ENCODE results near the gene TGFBR2. TPM values are rescaled to one million over a fixed set of nuclear protein-coding genes. Genes with fewer than 3 reads are reported as not detected.

TGFBR2 gene
- total RNA-seq, 3 donors from 2014 or later = 104 to 114 (median 111) TPM

- Mint-ChIP-seq H3K4me1 (ENCODE audit: low read depth) (peaks cover 93% of the 10 kb centered on the region), H3K9me3 (no peaks in the 10 kb centered on the region), H3K27me3 (ENCODE audit: low read depth) (no peaks in the 10 kb centered on the region), H3K4me3 (peak overlapping the region; percentile 22), H3K36me3 (ENCODE audit: insufficient read depth) (peaks cover 78% of the 10 kb centered on the region)
- ATAC-seq = peak; percentile 56
- no peak for DNase-seq
Measured at GRCh38 chr3:30682434-30683155, 76.2 kb downstream of the TGFBR2 start.

- no peak for ATAC-seq
- H3K27me3 Mint-ChIP-seq (ENCODE audit: low read depth) = no peaks in the 10 kb centered on the region
- peaks cover 94% of the 10 kb centered on the region for H3K4me1 Mint-ChIP-seq (ENCODE audit: low read depth)
- H3K4me3 Mint-ChIP-seq = no peak overlapping the region
- no peak for DNase-seq
- H3K9me3 Mint-ChIP-seq = no peaks in the 10 kb centered on the region
- peaks cover 76% of the 10 kb centered on the region for H3K36me3 Mint-ChIP-seq (ENCODE audit: insufficient read depth)
Measured at GRCh38 chr3:30683769-30684168, 77.4 kb downstream of the TGFBR2 start.

- no peak for DNase-seq
- H3K36me3 Mint-ChIP-seq (ENCODE audit: insufficient read depth) = peaks cover 74% of the 10 kb centered on the region
- H3K4me1 Mint-ChIP-seq (ENCODE audit: low read depth) = peaks cover 95% of the 10 kb centered on the region
- no peaks in the 10 kb centered on the region for H3K9me3 Mint-ChIP-seq
- H3K4me3 Mint-ChIP-seq = no peak overlapping the region
- no peak for ATAC-seq
- H3K27me3 Mint-ChIP-seq (ENCODE audit: low read depth) = no peaks in the 10 kb centered on the region
Measured at GRCh38 chr3:30684356-30684755, 78.0 kb downstream of the TGFBR2 start.

DNA sequence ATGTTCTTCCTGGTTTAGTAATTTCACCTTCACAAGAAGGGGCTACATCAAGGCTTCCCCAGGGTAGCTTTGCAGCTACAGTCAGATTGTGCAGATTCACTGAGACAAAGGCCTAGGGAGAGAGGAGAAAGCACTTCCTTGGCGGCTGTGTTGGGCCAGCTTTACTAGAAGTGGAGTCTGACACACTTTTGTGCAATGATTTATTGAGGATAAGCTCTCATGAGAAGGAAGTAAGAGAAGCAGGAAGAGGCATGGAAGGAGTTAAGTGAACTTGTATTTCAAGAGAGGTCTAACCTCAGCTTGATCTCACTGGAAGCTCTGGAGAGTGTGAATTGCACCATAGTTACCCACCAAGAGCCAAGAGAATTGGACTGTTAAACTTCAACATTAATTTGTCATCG lies 78.9 kb downstream of the TGFBR2 start:
- DNase-seq (no peak), ATAC-seq (peak; percentile 30 to 42)
- no peaks in the 10 kb centered on the region for H3K27me3 Mint-ChIP-seq (ENCODE audit: low read depth)
- no peak overlapping the region for H3K4me3 Mint-ChIP-seq
- H3K4me1 Mint-ChIP-seq (ENCODE audit: low read depth) = peaks cover 95% of the 10 kb centered on the region
- H3K9me3 Mint-ChIP-seq = no peaks in the 10 kb centered on the region
- peaks cover 73% of the 10 kb centered on the region for H3K36me3 Mint-ChIP-seq (ENCODE audit: insufficient read depth)

GRCh38 chr3:30686176-30686575 lies 79.8 kb downstream of the TGFBR2 start:
- Mint-ChIP-seq H3K9me3 (no peaks in the 10 kb centered on the region), H3K27me3 (ENCODE audit: low read depth) (no peaks in the 10 kb centered on the region), H3K36me3 (ENCODE audit: insufficient read depth) (peaks cover 70% of the 10 kb centered on the region), H3K4me3 (no peak overlapping the region), H3K4me1 (ENCODE audit: low read depth) (peaks cover 94% of the 10 kb centered on the region)
- no peak for DNase-seq
- ATAC-seq = no peak

DNA sequence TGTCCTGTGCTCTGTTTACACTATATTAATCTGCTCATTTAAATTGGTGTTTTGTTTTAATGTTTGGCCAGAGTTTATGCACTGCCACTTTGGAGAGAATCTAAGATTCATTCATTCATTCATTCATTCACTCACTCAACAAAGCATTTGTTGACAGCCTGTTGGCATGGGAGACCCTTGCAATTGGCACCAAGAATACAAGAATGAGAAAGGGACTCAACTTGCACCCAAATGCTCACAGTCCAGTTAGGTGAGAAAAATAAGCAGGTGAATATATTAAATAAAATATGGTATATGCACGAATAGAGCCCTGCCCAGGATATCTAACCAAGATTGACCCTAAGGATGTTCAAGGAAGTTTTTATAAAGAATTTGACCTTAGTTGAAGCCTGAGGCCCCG lies 80.4 kb downstream of the TGFBR2 start:
- Mint-ChIP-seq H3K4me3 (no peak overlapping the region), H3K9me3 (no peaks in the 10 kb centered on the region), H3K36me3 (ENCODE audit: insufficient read depth) (peaks cover 65% of the 10 kb centered on the region), H3K27me3 (ENCODE audit: low read depth) (no peaks in the 10 kb centered on the region), H3K4me1 (ENCODE audit: low read depth) (peaks cover 92% of the 10 kb centered on the region)
- DNase-seq = no peak
- ATAC-seq = no peak

DNA sequence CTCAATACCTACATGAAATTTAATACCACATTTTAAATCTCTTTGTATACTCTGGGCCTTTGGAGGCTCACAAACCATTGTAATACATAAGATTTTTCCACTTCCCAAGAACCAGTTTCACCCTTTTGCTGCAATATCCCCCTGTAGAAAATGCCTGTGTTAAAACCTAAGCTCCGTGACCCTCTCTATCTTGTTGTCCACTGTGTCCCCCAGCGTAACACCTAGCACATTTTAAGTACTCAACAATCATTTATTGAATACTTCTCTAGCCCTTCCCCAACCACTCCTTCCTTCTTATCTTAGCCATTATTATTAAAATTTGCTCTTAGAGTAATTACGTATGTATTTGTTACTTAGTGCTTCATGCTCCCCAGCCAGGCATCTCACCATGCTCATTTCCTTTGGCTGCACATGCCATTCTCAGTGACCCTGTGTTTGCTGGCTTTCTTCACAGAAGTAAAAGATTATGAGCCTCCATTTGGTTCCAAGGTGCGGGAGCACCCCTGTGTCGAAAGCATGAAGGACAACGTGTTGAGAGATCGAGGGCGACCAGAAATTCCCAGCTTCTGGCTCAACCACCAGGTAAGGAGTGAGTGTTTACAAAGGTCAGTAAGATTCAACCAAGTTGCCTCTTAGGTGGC lies 81.6 kb downstream of the TGFBR2 start:
- Mint-ChIP-seq H3K36me3 (ENCODE audit: insufficient read depth) (peaks cover 62% of the 10 kb centered on the region), H3K9me3 (no peaks in the 10 kb centered on the region), H3K4me1 (ENCODE audit: low read depth) (peaks cover 91% of the 10 kb centered on the region), H3K4me3 (no peak overlapping the region), H3K27me3 (ENCODE audit: low read depth) (no peaks in the 10 kb centered on the region)
- DNase-seq (no peak), ATAC-seq (no peak)

- H3K27me3 Mint-ChIP-seq (ENCODE audit: low read depth) = no peaks in the 10 kb centered on the region
- no peaks in the 10 kb centered on the region for H3K9me3 Mint-ChIP-seq
- peak; percentile 59 to 61 for ATAC-seq
- no peak for DNase-seq
- H3K36me3 Mint-ChIP-seq (ENCODE audit: insufficient read depth) = peaks cover 61% of the 10 kb centered on the region
- H3K4me1 Mint-ChIP-seq (ENCODE audit: low read depth) = peaks cover 91% of the 10 kb centered on the region
- H3K4me3 Mint-ChIP-seq = no peak overlapping the region
Measured at GRCh38 chr3:30688776-30689641, 82.6 kb downstream of the TGFBR2 start.

- DNase-seq (no peak), ATAC-seq (no peak)
- H3K9me3 Mint-ChIP-seq = no peaks in the 10 kb centered on the region
- no peak overlapping the region for H3K4me3 Mint-ChIP-seq
- H3K4me1 Mint-ChIP-seq (ENCODE audit: low read depth) = peaks cover 84% of the 10 kb centered on the region
- peaks cover 61% of the 10 kb centered on the region for H3K36me3 Mint-ChIP-seq (ENCODE audit: insufficient read depth)
- no peaks in the 10 kb centered on the region for H3K27me3 Mint-ChIP-seq (ENCODE audit: low read depth)
Measured at GRCh38 chr3:30690199-30690598, 83.8 kb downstream of the TGFBR2 start.

DNA sequence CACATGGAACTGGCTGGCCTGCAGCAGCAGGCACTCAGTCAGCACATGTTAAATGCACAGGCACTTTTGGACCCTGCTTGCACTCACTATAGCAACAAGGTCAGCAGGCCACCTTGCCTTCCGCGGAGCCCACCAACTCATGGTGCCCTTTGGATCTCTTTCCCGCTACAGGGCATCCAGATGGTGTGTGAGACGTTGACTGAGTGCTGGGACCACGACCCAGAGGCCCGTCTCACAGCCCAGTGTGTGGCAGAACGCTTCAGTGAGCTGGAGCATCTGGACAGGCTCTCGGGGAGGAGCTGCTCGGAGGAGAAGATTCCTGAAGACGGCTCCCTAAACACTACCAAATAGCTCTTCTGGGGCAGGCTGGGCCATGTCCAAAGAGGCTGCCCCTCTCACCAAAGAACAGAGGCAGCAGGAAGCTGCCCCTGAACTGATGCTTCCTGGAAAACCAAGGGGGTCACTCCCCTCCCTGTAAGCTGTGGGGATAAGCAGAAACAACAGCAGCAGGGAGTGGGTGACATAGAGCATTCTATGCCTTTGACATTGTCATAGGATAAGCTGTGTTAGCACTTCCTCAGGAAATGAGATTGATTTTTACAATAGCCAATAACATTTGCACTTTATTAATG lies 85.0 kb downstream of the TGFBR2 start:
- ATAC-seq (no peak), DNase-seq (no peak)
- Mint-ChIP-seq H3K9me3 (no peaks in the 10 kb centered on the region), H3K36me3 (ENCODE audit: insufficient read depth) (peaks cover 66% of the 10 kb centered on the region), H3K4me3 (no peak overlapping the region), H3K4me1 (ENCODE audit: low read depth) (peaks cover 77% of the 10 kb centered on the region), H3K27me3 (ENCODE audit: low read depth) (no peaks in the 10 kb centered on the region)

DNA sequence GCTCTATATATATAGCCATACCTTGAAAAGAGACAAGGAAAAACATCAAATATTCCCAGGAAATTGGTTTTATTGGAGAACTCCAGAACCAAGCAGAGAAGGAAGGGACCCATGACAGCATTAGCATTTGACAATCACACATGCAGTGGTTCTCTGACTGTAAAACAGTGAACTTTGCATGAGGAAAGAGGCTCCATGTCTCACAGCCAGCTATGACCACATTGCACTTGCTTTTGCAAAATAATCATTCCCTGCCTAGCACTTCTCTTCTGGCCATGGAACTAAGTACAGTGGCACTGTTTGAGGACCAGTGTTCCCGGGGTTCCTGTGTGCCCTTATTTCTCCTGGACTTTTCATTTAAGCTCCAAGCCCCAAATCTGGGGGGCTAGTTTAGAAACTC lies 85.5 kb downstream of the TGFBR2 start:
- H3K36me3 Mint-ChIP-seq (ENCODE audit: insufficient read depth) = peaks cover 65% of the 10 kb centered on the region
- ATAC-seq = no peak
- H3K27me3 Mint-ChIP-seq (ENCODE audit: low read depth) = no peaks in the 10 kb centered on the region
- peaks cover 74% of the 10 kb centered on the region for H3K4me1 Mint-ChIP-seq (ENCODE audit: low read depth)
- H3K4me3 Mint-ChIP-seq = no peak overlapping the region
- no peaks in the 10 kb centered on the region for H3K9me3 Mint-ChIP-seq
- no peak for DNase-seq

DNA sequence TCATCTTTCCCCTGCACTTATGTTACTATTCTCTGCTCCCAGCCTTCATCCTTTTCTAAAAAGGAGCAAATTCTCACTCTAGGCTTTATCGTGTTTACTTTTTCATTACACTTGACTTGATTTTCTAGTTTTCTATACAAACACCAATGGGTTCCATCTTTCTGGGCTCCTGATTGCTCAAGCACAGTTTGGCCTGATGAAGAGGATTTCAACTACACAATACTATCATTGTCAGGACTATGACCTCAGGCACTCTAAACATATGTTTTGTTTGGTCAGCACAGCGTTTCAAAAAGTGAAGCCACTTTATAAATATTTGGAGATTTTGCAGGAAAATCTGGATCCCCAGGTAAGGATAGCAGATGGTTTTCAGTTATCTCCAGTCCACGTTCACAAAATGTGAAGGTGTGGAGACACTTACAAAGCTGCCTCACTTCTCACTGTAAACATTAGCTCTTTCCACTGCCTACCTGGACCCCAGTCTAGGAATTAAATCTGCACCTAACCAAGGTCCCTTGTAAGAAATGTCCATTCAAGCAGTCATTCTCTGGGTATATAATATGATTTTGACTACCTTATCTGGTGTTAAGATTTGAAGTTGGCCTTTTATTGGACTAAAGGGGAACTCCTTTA lies 86.2 kb downstream of the TGFBR2 start:
- no peak for ATAC-seq
- Mint-ChIP-seq H3K36me3 (ENCODE audit: insufficient read depth) (peaks cover 66% of the 10 kb centered on the region), H3K27me3 (ENCODE audit: low read depth) (no peaks in the 10 kb centered on the region), H3K4me3 (no peak overlapping the region), H3K4me1 (ENCODE audit: low read depth) (peaks cover 71% of the 10 kb centered on the region), H3K9me3 (no peaks in the 10 kb centered on the region)
- no peak for DNase-seq

DNA sequence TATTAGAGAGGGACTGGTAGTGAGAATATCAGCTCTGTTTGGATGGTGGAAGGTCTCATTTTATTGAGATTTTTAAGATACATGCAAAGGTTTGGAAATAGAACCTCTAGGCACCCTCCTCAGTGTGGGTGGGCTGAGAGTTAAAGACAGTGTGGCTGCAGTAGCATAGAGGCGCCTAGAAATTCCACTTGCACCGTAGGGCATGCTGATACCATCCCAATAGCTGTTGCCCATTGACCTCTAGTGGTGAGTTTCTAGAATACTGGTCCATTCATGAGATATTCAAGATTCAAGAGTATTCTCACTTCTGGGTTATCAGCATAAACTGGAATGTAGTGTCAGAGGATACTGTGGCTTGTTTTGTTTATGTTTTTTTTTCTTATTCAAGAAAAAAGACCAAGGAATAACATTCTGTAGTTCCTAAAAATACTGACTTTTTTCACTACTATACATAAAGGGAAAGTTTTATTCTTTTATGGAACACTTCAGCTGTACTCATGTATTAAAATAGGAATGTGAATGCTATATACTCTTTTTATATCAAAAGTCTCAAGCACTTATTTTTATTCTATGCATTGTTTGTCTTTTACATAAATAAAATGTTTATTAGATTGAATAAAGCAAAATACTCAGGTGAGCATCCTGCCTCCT lies 87.2 kb downstream of the TGFBR2 start:
- DNase-seq (peak; percentile 38), ATAC-seq (peak; percentile 78 to 82)
- Mint-ChIP-seq H3K4me1 (ENCODE audit: low read depth) (peaks cover 63% of the 10 kb centered on the region), H3K9me3 (no peaks in the 10 kb centered on the region), H3K36me3 (ENCODE audit: insufficient read depth) (peaks cover 66% of the 10 kb centered on the region), H3K4me3 (no peak overlapping the region), H3K27me3 (ENCODE audit: low read depth) (no peaks in the 10 kb centered on the region)

Measured in activated T-cell treated with anti-CD3 and anti-CD28 coated beads, Interleukin-2, amount 50 U/mL, for 4 hours (primary cell).